HG03066 (cell line): Measurements from ENCODE around the gene ZG16B.

Experiments used
- ATAC-seq: cut with Tn5 transposase; IDR thresholded peaks from one replicate; pipeline ENCODE4 v1.9.1; 2021; ENCODE audit warnings: low read depth; ENCODE audit not compliant: unreplicated experiment

The ZG16B gene

DNA sequence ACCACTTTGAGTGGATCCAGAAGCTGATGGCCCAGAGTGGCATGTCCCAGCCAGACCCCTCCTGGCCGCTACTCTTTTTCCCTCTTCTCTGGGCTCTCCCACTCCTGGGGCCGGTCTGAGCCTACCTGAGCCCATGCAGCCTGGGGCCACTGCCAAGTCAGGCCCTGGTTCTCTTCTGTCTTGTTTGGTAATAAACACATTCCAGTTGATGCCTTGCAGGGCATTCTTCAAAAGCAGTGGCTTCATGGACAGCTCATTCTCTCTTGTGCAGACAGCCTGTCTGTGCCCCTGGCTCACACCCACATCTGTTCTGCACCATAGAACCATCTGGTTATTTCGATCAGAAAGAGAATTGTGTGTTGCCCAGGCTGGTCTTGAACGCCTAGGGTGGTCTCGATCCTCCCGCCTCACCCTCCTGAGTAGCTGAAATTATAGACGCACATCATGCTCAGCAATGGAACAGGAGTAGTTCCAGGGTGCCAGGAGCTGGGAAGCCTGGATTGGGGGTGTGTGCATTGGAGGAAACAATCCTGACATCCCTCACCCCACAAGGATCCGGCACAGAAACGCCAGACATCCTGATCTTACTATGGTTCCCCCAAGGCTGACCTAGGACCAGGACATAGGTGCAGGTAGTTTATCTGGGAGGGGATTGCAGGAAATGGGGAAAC, 8.5 kb upstream of the ZG16B start:
- ATAC-seq = no peak

DNA sequence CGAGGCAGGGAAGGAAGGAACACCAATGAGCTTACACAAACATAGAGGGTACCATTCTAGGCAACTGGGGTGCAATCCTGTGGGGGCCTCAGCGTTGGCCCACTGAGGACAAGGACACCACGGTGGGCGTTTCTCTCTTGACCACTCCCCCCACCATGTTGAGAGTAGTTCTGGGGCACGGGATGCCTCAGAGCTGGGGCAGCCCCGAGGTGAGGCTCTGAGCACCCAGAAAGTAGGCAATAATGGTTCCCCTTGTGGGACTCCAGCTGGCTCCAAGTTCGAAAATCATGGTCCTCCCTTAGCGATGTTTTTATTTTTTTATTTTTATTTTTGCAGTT, 8.0 kb upstream of the ZG16B start:
- no peak for ATAC-seq

DNA sequence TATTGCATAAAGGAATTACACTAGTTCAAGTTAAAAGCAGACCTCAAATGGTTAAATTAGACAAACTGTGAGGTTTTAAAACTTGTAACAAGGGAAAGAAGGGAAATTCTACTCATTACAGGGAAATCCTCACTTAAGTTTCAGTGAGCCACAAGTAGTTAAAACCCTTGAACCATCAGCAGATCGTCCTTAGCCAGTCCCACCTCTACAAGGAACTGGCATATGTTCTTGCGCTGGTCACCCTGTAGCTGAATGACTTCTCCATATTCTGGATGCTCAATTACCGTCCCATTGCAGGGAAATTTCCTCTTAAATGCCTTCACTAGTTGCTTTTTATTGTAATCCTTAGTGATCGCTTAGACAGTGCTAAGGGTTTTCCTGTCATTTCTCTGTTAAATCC, 7.6 kb upstream of the ZG16B start:
- ATAC-seq = no peak

DNA sequence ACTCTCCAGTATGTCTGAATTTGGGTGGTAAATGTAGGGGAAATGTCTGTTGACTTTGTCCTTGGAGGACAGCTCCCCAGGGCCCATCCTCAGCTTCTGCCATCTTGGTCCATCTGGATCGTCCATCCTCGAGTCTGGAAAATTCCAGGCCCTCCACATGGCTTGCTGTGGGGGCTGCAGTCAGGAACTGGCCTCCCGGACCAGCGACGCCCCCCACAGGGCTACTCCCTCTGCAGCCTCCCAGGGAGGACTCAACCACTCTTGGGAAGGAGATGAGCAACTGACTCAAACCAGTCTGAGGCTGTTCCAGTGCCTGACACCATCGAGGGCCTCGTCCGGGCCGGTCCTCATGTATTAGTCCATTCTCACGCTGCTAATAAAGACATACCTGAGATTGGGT, 5.5 kb upstream of the ZG16B start:
- no peak for ATAC-seq

DNA sequence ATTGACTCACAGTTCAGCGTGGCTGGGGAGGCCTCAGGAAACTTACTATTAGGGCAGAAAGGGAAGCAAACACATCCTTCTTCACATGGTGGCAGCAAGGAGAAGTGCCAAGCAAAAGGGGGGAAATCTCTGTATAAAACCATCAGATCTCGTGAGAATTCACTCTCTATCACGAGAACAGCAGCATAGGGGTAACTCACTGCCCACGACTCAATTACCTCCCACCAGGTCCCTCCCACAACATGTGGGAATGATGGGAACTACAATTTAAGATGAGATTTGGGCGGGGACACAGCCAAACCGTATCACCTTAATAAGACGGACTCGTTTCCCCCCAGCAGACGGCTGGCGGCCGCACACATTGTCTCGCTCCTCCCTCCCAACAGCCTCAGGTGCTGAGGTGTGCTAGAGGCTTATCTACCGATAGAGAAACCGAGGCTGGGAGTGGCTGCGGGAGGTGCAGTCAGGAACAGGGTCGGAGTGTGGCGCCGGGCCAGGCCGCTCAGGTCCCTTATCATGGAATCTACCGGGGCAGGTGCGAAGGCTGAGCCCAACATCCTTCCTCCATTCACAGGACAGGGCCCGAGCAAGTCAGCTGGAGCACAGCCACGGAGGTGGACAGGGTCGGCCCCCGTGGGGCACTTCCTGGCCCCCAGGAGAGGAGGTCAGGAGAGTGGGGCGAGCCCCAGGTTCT, 4.9 kb upstream of the ZG16B start:
- no peak for ATAC-seq

DNA sequence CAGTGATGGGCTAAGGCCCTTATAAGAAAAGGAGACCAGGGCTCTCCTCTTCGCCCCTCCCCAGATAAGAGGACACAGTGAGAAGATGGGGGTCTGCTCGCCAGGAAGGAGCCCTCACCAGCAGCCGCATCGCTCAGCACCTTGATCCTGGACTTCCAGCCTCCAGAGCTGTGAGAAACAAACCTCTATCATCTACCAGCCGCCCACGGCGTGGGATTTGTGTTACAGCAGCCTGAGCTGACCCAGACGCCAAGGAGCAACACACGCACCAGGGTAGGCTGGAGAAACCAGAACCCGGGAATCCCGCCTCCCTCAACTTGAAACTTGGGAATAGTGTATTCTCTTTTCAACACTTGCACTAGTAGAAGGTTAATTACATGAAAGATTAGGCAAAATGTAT, 4.2 kb upstream of the ZG16B start:
- no peak for ATAC-seq

DNA sequence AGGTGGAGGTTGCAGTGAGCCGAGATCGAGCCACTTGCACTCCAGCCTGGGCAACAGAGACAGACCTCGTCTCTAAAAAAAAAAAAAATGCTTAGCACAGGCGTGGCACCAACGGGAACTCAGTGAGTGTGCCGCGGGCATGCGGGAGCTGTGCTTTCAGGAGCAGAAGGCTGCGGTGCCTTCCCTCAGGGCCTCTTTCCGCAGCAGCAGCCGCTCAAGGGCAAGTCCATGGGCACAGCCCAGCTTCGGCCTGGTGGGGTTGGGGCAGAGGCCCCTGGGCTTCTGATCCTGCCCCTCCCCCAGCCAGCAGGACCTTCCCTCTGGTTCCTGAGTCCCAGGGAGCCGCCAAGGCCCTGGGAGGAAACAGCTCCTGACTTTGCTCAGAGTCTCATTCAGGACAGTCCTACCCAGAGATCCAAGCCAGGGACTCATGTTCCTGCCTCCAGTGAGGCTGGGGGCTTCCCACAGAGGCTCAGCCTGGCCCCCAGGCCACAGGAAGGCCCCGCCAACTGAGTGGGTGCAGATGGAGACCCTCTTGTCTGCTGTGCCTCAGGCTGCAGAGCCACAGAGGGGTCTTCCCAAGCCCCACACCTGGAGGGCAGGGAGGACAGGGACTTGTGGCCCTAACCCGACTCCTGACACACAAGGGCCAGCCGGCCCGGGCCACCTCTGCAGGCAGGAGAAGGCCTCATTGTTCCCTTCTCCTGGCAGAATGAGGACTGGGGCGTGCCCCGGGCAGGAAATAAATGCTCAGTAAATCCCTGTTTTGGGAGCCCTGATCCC, 3.3 kb upstream of the ZG16B start:
- ATAC-seq = no peak

DNA sequence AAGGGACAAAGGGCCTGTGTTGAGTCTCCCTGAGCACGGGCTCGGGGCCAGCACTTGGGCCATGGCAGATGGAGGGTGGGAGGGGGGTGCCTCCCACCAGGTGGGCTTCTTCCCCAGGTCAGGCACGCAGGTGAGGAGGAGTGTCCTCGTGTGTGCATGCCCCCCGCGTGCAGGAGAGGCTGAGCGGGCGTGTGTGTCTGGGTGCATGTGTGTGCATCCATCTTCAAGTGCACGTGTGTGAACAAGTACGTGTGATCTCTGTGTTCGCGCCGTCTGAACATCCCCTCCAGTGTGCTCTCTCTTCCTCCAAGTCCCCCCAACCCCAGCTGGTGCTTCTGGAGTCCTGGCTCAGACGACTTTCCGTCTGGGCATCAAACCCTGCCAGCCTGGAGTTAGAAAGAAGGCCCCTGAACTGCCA, 2.7 kb upstream of the ZG16B start:
- no peak for ATAC-seq

DNA sequence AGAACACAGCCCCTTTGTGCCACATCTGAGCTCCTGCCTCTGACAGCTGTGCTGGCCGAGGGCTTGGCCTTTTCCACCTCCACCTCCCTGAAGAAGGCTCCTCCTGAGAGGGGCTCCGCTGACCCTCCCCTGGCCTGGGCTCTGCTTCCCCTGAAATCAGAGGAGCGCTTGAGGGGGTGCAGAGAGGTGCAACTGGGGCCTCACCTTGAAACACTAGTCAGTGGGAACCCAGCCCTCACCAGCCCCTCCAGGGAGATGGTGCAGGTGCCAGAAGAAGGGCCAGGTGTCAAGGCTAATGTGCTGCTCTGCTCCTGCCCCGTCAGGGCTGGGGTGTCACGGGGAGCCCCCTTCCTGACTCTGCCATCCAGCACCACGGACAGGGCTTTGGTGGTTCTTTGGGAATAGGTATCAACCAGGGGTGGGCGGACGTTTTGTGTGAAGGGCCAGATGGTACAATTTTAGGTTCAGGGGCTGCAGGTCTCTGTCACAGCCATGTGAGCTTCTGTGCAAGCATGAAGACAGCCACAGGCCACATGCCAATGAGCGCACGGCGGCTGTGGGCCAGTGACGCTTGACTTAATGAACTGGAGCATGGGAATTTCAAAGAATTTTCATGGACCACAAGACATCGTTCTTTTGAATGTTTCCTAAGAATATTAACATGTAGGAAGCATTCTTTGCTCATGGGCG, 2.1 kb upstream of the ZG16B start:
- ATAC-seq = no peak

DNA sequence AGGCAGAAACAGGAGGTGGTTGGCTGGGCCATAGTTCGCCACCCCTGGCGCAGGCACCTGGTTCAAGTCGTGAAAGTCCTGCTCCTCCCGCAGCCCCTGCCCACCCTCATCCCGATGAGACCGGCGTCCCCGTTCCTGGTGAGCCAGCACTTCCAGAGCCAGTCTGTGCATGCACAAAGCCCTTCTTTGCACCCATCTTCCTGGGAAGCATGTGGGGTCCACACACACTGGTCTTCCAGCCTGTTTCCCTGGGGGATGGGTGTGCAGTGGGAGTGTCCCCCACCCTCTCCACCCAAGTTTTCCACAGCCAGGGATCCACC, 1.6 kb upstream of the ZG16B start:
- no peak for ATAC-seq

DNA sequence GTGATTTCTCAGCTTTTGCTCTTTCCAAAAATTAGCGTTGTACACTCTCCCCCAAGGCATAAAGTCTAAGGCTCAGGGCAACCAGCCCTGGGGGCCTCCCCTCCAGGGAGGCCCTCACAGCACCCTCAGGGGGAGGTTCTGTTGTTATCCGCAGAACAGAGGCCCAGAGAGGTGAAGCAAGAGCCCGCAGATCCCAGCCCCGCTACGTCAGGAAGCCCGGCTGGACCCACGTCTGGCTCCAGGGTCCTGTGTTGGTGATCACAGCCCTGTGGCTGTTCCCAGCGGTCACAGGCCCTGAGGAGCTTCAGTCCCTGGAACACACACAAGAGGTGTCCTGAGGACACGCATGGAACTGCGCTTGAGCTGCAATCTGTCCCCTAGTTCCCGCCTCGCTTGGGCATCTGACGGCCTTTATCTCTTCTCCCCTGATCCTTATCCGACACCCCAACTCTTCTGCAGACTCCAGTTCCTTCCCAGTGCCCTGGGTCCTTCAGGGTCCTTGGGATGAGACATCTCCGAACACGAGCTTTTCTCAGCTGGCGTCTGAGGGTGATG, 1.1 kb upstream of the ZG16B start:
- no peak for ATAC-seq

DNA sequence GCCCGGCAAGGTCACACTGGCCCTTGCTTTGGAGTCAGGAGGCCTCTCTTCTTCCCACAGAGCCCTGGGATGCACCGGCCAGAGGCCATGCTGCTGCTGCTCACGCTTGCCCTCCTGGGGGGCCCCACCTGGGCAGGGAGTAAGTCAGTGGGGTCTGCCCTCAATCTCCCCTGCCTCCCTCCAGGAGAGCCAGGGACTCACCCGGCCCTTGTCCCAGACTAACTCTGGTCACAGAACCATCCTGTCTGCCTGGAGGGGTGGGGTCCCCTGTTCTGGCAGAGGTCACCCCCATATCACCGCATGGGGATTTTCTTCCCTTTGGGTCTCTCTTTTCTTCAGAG, 222 bp downstream of the ZG16B start:
- no peak for ATAC-seq

DNA sequence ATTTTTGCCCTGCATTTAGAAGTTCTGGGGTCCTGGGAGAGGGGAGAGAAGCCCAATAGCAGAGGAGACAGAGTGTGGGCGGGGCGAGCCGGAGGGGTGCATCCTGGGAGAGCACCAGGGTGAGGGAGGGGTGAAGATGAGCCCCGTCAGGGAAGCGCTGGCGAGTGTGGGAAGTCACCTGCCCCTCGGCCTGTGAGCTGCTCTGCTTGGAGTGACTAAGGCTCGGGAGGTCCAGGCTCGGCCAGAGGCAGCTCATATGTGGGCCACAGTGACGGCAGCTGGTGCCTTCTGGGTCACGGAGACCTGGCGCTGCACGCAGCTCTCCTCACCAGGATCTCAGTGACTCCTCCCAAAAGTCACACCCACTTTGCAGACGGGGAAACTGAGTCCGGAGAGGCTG, 1.1 kb downstream of the ZG16B start:
- ATAC-seq = no peak

DNA sequence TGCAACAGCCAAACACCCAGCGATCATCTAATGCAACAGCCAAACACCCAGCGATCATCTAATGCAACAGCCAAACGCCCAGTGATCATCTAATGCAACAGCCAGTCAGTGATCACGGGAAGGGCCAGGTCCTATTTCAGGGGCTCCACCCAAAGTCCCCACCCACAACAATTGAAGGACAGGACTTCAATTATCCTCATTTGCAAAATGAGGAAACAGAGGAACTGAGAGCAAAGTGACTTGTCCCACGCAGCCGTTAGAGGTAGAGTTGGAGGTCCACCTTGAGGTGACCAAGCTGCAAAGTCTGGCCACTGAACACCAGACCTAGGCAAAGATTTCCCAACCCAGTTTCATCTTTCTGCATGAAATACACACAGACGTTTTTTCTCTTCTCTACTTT, 3.7 kb downstream of the ZG16B start:
- no peak for ATAC-seq

DNA sequence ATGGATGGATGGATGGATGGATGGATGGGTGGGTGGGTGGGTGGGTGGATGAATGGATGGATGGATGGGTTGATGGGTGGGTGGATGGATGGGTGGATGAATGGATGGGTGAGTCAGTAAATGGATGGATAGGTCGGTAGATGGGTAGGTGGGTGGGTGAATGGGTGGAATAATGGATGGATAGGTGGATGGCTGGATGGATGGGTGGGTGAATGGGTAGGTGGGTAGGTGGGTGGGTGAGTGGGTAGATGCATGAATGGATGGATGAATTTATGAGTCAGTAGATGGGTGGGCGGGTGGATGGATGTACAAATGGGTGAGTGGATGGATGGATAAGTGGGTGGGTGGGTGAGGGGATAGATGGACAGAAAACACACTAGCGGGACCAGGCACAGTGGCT, 4.9 kb downstream of the ZG16B start:
- ATAC-seq = no peak

DNA sequence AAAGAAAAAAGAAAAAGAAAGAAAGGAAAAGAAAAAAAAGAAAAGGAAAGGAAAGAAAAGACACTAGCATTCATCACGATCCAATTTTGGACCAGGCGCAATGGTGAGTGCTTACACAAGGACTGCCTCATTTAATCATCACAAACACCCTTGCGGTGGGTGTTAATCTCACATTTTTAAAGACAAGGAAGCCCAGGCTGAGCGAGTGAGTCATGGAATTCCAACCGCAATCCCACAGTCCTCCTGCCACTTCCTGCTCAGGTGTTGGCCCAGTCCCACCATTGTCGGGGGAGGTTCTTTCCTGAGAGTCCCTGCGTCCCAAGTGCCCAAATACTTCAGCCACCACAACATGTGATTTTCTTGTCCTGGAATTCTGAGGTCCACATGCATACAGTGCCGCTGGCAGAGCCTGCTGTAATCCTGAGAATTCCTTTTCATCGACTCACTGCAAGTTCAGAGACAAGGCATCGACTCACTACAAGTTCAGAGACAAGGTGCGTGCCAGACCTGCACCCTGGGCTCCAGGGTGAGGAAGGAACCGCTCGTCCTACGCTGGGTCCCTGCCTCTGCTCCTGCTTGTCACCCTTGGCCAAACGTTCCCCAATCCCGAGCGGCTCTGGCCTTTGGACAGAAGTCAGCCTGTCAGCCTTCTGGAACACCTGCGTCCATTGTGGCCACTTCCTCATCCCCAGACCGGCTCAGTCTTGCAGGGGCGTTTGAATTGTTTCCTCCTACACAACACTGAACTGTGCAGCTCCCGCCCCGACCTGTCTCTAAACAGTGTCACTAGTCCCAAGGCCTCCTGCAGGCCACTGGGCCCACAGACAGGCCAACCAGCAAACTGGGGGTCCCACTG, 5.8 kb downstream of the ZG16B start:
- ATAC-seq = no peak

DNA sequence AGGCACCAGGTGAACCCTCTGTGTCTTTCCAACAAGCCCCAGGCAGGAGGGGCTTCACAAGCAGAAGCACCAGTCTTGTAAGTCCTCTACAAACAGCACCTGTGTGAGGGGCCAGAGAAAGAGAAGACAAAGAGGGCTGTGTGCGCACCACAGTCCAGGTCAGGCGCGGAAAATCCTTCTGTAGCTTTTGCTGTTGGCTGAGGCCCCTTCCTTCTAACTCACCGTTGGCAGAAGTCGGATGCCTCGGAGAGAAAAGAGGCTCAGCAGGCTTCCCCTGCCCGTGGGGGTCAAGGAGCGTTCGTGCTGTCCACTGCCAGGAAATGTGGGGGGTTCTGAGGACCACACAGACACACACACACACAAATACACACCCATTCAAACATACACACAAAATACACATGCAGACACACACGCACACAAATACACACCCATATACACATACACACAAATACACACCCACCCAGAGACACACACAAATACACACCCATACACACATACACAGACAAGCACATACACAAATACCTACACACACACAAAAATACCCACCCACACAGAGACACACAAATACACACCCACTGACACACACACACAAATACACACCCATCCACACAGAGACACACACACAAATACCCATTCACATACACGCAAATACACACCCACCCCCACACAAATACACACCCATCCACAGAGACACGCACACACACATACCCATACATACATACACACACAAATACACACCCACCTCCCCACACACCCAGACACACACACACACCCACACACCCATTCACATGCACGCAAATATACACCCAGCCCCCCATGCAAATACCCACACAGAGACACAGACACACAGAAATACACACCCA, 6.8 kb downstream of the ZG16B start:
- ATAC-seq = no peak

DNA sequence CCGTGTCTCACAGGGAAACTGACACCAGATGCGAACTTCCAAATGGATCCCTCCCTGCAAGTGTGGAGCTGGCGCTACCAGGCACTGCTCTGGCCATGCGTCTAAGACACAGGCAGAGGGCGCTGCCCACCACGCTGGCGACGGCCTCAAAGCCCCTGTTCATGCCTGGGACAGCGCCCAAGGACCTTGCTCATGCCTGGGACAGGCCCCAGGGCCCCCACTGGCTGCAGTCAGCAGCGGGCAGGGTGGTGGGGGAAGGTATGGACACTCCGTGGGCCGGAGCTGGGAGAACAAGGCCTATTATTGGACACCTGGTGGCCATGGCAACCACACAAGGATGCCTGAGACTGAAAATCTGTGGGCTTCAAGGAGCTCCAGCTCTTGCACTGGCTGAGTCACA, 8.8 kb downstream of the ZG16B start:
- ATAC-seq = no peak

DNA sequence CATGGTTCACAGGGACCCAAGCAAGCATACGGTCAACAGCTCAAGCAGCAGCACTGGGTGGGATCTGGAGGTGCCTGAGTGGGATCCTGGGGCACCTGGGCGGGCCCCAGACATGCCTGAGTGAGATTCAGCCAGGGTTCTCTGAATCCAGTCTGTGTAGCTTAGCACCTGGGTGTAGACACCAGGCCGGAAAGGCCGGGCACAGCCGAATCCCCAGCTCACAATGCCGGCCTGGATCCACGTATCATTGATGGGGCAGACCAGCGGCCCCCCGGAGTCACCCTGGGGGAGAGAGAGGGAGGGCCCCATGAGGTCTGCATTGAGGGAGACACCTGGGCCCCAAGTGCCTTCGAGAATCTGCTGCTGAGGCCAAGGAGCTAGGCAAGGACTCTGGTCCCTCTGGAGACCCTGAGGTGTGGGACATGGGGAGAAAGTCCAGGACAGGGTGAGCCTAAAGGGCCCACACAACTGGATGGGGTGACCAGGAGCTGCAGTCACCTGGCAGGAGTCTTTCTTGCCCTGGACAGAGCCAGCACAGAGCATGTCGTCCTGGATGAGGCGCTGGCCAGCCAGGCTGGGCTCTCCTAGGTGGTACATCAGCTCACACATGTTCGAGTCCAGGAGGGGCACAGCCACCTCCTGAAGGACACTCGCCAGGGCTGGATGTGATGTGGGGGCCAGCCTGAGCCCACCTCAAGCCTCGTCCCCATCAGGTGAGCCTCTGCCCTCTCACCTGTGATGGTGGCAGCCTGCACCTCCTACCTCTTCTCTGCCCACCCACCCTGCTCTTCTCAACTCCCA, 9.7 kb downstream of the ZG16B start:
- no peak for ATAC-seq
